DMS53 (cell line): ENCODE results near the gene ADAMTSL1.

Source experiments
- DNase-seq: peaks from one replicate; lab custom pipeline; 2025; lab: John Stamatoyannopoulos, UW

Gene ADAMTSL1

DNA sequence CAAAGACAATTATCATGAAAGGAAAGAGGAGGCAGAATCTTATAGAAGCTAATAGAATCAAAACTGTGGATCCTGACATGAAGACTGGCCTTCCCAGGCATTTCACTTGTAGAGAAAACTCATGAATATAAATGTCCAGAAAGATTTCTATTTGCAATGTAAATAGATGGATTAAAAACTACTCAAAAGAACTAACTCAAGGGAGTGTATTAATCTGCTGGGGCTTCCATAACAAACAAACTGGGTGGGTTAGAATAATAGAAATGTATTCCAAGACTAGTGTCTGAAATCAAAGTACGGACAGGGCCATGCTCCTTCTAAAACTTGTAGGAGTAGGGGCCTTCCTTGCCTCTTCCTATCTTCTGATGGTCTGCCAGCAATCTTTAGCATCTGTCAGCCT is 267.4 kb downstream of the ADAMTSL1 start:
- DNase-seq: no peak

DNA sequence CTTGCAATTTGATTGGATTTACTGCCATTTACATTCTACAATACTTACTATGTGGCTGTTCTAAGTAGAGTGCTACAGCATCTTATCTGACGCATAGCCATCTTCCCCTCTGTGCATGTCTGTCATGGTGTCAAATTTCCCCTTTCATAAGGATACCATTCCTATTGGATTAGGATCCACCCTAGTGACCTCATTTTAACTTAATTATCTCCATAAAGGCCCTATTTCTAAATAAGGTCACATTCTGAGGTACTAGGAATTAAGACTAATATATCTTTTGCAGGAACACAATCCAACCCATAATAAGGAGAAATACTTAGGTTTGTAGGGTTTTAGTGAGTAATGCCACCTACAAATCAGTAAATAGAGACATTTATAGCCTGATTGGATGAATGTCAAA is 268.0 kb downstream of the ADAMTSL1 start:
- DNase-seq: no peak

DNA sequence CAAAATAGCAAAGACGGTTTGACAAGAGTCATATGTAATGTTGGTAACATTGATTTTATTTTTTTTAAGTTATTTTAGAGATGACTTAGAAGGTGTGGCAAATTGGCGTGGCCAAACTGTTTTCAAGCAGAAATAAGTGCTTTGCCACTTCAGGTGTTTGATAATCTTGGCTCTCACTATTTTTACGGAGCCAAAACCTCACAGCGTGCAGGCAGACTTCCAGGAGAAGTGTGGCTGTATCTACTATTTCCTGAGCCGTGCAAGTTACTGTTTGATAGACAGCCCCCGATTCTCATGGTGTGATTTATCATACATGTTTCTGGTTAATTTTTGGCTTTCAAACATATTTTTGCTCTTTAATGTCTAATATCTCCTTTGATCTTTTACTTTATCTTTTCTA is 269.5 kb downstream of the ADAMTSL1 start:
- DNase-seq: no peak

DNA sequence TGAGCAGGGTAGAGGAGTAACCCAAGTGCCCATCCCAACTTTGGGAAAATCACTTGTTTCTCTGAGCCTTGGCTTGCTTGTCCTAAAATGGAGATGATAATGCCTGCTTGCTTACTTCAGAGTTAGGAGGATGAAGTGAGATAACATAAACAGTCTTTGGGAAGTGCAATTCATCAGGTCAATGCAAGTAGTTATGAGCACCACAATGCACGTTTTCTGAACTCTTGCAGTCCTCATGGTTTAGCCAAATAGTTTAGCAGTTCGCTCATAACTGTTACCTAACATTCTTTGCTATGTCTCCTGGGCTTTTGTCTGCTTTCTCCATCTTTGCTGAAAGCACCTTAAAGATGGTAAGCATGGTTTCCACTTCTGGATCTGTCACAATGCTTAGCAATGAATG is 270.0 kb downstream of the ADAMTSL1 start:
- no peak for DNase-seq

DNA sequence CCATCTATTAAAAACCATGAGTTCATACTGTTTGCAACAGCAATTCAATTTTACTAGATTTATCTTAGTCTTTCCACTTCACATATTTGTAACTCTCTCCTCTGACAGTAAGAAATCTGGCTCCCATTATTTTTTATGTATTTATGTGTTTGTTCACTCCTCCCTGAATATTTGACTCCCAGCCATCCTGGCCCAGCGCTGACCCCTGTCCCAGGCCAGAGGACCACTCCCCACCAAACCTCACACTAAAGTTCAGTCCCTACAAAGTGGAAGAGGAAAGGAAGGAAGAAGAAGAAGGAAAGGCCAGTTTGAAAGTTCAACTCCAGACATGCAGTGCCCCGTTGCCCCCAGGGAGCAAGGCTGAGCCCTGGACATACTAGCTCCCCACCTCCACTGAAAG is 271.8 kb downstream of the ADAMTSL1 start:
- no peak for DNase-seq

DNA sequence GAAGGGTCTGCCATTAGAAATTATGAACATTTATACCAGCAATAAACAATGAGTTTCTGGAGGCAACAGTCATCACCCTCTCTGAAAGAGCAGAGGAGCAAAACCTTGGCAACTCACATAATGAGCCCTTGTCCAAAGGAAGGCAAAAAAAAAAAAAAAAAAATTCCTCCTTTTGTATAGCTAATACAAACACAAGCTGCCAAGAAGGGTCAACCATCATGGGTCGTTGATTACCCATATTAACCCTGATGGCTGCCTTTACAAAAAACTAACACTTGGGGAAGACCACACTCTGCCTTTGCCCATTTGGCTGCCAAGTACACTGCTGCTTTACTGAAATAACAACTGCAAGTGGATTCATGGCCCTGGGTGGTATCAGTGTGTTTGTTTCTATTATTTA is 272.7 kb downstream of the ADAMTSL1 start:
- no peak for DNase-seq

DNA sequence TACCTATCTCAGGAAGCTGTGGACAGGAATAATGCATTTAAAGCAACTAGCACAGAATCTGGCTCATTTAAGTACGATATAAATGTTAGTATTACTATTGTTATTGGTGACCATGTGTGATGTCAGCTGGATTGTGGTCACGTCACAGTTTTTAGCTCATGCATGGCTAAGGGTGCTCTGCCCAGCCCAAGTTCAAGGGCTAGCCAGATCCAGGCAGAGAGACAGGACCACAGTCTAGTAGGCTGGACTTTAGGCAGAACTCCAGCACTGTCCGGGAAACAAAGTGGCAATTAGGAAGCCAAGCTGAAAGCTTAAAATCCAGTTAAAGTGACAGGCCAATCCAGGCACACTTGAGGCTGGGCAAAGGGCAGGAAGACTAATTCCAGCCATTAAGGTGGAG is 273.6 kb downstream of the ADAMTSL1 start:
- no peak for DNase-seq

DNA sequence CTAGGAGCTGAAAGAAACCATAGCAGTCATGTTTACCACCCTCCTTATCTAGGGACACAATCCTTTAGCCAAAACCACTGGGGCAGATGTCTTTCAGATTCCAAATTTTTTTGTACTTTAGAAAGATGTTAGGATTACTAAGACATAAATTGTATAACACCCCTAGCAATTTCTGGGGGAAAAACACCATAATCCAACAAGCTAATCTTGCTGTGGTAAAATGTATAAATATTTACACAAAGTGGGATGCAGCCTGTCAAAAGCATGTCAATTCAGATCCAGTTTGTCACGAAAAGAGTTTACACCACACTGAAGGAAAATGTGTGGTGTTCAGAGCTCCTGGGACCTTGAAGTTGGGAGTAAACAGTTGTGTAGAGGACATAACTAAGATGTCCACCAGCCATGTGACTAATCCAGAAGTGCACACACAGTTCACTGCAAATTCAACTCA is 274.3 kb downstream of the ADAMTSL1 start:
- DNase-seq: no peak

DNA sequence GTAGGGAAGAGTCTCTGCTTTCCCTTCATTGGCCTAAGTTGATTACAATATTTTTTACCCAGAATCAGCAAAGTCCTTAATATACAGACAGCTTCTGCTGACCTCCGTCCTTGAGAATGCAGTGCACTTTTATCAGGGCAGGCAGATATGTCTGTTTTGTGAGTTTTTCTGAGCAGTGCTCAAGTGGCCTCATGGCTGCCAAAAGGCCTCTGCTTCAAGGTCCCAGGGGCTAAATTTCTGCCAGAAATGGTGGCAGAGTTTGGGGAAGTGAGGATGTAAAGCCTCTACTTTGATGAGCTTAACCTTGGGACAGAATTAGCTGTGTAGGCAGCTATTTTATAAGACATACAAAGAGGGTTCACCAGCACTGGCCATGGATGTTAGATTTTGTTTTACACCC is 275.8 kb downstream of the ADAMTSL1 start:
- no peak for DNase-seq

DNA sequence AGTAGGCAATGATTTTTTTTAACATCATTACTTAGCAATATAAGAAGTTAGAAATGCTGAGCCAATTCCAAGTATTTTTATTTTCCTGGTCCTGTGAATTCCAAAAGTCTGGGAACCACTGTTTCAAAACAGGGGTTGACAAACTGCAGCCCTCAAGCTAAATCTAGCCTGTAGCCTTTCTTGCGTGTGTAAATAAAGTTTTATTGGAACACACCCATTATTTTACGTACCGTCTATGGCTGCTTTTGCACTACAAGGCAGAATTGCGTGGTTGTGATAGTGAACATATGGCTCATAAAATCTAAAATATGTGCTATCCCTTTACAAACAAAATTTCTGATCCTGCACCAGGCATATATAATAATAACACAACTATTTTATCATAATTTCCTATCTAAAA is 280.0 kb downstream of the ADAMTSL1 start:
- DNase-seq: no peak

DNA sequence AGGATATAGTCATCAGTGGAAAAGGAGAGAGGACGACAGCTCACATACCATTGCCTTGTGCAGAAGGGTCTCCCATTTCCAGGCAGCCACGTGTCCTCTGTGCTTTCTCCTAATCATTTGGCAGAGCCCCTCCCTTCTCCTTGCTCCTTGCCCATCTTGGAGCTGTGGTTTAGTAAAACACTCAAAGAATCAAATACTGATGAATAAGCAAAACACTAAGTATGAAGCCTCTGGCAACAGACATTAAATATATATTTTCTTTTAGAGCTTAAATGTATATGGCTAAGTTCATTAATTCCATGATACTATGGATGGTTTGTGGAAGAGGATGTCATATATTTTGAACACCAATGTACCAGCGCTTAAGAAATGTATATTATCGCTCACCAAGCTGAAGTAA is 280.6 kb downstream of the ADAMTSL1 start:
- DNase-seq: no peak

DNA sequence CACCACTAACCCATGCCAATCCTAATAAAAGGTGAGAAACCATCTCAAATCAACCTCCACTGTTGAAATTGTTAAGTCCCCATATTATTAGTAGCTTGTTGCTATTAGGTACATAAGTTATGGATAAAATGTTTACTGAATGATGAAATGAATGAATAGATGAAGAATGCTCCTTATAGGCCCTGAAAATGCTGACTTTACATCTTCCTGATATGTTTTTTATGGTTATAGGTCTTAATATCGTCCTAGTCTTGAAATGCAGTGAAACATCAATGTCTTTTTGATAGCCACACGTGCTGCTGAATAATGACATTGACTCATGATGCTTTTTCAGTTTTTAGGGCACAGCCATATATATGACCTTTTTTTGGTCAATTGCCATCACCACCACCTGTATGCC is 281.3 kb downstream of the ADAMTSL1 start:
- DNase-seq: no peak

DNA sequence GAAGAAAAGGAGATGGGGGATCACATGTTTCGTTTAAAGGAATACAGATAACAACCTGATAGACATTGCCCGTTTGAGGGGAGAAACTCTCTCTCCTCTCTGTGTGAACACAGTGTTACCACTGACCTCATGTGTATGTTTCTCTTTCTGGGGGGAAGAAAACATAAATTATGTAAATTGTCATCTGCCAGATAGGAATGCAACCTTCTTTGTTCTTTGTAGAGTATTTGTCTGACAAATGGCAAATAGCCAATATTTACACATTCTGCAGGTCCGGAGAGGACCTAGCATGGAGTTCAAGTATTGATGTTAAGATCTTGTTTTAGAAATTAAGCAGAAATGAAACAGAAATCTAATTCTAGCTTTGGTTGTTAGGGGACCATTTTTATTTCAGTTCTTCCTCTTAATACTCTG is 282.8 kb downstream of the ADAMTSL1 start:
- peak; percentile 50 for DNase-seq

DNA sequence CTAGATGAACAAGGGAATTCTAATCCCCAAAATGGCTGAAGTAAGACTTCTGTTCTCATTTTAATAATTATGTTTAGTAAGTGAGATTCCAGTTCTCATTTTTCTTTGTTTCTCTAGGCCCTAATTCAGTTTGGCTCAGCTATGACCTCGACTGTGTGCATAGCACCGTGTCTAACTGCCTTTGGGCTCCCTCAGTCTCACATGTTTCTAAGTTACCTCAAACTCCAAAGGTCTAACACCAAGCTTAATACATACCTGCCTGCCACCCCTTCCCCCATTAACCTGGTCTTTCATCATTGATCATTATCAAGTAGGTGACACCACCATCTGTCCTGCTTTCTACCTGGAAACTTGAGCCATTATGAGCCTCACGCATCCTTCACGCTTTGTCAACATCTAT is 285.9 kb downstream of the ADAMTSL1 start:
- DNase-seq: peak; percentile 18

DNA sequence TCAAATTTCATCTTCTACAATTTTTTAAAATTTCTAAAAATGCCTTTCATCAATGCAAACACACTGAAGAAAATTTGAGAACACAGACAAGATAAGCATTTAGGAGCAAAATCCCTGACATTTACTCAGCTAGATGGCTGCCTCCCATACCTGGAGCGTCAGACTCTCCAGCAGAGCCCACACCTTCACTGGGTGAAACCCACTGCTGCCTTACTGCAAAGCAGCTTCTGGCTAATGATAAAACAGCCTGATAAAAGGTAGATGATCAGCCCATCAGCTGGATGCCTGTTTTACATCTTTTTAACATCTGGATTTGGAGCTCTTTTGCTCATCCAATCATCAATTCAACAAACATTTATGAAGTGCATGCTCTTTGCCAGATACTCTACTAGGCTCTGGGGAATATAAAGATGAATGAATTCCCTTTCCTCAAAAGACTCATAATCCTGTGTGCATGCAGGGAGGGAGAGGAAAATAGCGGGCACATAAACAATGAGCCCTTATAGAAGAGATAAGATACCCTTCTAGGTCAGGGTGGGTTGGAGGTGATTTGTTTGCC is 287.9 kb downstream of the ADAMTSL1 start:
- DNase-seq: no peak

DNA sequence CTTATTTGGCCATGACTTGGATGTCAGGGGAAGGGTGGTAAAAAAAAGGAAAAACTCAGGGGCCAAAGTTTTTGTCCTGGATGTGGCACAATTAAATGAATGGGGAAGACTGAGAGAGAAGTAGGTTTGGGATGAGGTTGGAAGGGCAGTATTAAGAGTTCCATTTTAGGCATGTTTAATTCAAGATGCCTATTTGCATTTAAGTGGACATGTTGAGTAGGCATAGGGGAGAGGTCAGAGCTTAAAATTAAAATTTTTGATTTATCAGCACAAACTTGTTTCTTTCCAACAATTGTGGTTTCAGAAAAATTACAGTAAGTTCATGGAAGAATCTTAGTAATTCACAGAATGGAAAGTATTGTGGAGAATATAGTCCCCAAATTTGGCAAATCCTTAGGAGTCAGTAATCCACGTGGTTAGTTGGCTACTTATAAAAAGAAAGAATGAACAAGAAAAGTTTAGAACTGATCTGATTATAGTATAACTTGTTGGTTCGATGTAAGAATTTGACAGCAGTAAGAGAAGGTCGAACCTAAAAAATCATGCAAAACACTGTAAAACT is 293.1 kb downstream of the ADAMTSL1 start:
- no peak for DNase-seq

DNA sequence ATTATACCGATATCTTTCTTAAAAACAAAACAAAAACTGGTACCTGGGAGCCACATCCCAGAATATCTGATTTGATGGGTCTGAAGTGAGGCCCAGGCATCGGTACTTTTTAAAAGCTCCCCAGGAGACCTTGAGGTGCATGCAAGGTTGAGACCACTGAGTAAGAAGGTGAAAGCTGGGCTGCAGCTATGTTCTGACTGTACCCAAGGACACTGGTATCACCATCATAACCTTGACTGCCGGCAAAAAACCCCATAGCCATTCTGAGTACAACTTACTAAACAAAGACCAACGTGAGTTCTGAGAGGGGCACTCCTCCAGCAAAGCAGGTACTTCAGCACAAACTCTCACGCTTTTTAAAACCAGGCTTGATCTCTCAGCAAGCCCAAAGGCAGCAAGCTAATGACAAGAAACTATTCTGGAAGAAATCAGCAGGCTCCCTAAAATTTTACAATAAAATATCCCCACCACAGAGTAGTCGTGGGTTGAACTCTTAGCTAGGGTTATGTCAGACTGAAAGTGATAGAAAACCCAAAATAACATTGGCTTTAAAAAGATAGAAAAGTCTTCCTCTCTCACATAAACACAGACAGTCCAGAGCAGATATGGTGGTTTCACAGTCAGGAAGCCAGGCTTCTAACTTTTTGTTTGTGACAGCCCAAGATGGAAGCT is 295.1 kb downstream of the ADAMTSL1 start:
- no peak for DNase-seq

DNA sequence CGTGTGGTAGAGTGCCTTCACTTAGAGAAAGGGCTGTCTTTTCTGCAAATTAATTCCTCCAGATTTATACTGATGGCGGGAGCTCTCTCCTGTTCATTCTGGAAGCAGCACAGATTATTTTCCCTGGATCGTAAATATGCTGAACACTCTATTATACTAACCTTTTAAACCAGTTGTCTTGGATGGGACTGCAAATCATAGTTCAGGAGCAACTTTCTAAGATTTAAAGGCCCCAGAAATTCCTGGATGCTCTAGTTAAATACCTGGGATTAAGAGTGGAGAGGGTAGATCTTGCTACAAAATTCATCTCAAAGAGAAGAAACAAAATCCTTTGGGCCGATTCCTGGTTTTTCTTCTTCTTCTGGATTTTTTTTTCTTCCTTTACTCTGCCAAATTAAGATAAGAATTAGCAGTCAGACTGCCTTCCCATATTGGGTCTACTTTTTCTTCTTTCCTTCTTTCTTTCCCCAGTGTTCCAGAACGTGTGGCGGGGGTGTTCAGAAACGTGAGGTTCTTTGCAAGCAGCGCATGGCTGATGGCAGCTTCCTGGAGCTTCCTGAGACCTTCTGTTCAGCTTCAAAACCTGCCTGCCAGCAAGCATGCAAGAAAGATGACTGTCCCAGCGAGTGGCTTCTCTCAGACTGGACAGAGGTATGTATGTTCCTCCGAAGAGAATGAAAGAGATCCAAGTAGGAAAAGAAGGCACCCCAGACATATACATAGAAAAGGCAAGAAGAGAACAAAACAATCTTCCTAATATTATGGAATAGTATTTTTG is 296.4 kb downstream of the ADAMTSL1 start:
- no peak for DNase-seq

DNA sequence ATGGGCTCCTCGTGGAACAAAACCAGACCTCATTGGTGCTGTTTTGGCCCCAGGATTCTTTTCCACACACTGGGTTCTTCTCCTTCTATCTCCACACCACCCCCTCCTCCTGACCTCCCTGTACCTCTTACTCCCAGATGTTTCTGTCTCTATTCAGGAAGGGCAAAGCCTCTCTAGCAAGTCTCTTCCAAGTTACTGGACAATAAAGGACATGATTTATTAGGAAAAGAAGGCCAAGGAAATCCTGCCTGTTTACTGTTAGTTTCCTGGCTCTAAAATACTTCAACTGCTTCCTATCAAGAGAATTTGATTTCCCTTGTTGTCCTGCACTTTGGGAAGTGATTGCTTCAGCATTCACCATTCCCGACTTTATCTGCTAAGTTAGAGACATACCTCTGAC is 297.1 kb downstream of the ADAMTSL1 start:
- no peak for DNase-seq

DNA sequence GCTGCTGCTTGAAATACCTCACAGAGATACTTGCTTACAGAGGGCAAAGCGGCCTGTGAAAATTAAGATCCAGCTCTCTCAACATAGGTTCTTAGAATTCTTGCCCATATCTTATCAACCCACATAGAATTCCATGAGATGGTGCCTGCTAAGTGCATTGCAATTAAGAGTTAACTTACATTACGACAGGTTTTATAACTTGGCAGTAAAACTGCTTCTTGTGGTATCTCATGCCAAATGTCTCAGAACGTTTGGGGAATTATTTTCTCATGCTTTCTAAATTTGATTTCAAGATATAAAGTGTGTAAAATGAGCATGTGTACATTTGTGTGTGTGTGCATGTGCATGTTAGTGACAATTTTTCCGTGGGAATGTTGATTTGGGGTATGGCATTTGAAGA is 297.8 kb downstream of the ADAMTSL1 start:
- no peak for DNase-seq

DNA sequence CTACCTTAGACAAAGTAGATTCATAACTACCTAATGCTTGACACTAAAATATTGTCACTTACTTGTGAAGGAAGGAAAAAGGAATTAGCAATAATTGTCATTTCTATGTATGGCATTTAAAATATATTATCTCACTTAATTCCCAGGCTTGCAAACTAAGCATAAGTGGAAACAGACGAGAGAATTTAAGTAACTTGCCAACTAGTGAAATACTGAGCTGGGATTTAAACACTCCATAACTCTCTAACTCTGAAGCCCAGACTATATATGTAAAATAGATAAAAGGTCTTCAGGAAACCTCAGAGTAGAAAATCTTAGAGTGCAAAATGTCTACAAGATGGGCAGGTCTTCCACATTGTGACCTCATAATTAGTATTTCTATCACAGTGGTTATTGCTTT is 301.3 kb downstream of the ADAMTSL1 start:
- no peak for DNase-seq

DNA sequence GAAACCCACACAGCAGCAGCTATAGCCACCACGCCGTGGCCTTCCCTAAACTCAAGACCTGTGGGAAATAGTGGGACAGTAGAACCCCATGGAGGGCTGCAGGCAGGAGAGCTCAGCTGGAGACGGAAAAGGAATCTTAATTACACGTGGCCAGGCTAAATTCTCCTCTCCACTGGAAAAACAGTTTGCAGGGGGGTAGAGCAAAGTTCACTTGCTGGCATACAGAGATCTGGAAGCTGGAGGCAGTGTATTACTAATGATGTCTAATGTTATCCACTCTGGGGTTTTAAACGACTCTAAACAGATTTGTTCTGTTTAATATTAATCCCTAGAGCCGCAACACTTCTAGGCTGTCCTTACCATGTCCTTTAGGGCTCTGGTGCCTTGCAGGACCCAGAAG is 302.0 kb downstream of the ADAMTSL1 start:
- no peak for DNase-seq
